Mucosa of descending colon (tissue), 3 donors: Measurements from ENCODE around the gene TBXA2R. TPM values are rescaled to one million over a fixed set of nuclear protein-coding genes. Genes with fewer than 3 reads are reported as not detected.
A peak's percentile ranks its signal among the peaks of the same experiment; 100 is the strongest.

Experiments used
- ATAC-seq: fragments of 200-7000 bp; cut with Tn5 transposase; one replicate; pipeline ENCODE4 v1.9.1; 2020; ENCODE audit warnings: mild to moderate bottlenecking, moderate library complexity
- DNase-seq, 3 donors: peaks; one replicate each; pipeline ENCODE4 v3.0.0-alpha.2; 2020
- H3K36me3 ChIP-seq: fragments of 200-600 bp; one replicate; pipeline ENCODE4 v1.8.0; 2021; ENCODE audit warnings: low read depth, mild to moderate bottlenecking
- H3K4me1 ChIP-seq: fragments of 200-600 bp; one replicate; pipeline ENCODE4 v1.8.0; 2021; ENCODE audit warnings: low read depth, mild to moderate bottlenecking
- H3K4me3 ChIP-seq: fragments of 200-600 bp; one replicate; pipeline ENCODE4 v1.8.0; 2021; ENCODE audit warnings: mild to moderate bottlenecking
- H3K9me3 ChIP-seq: fragments of 200-600 bp; one replicate; pipeline ENCODE4 v1.8.0; 2021; ENCODE audit warnings: mild to moderate bottlenecking
- CTCF ChIP-seq: fragments of 200-600 bp; IDR thresholded peaks from one replicate; pipeline ENCODE4 v1.8.0; 2022; ENCODE audit warnings: antibody characterized with exemption, mild to moderate bottlenecking
- intact Hi-C, 2 donors: fragments of 100-400 bp; cut with DNase I in 1 of 2; cut with micrococcal nuclease in 1 of 2; formaldehyde crosslinking; loops; one replicate each; pipeline versions ENCODE4 v1.11.0 to v1.11.1; 2022; cut with DNase I, micrococcal nuclease
- total RNA-seq, 3 donors: library from RNA; stranded (reverse); fragmentation: NEBNext Ultra II Directional in 2 of 3; extraction: Animal tissue kit (Norgen Biotek cat#: 25700) in 2 of 3; gene quantifications; one replicate each; pipeline versions ENCODE4 v1.2.1 to v1.2.4, GENCODE V29; 2021 to 2023
- donor health status: DM: no; HTN: no; CAD: no; lungs with moderate emphysema.
- donor health status: DM: no; HTN: no; CAD: no.
- donor health status: DM: no; HTN: yes; CAD: no.

Gene TBXA2R
- total RNA-seq, 3 donors from 2014 or later, result 0.72 to 2.3 (median 1.1) TPM

GRCh38 chr19:3555653-3556422, 50.8 kb downstream of the TBXA2R start:
- DNase-seq, result peak in 1 of 3 donors; percentile 54
- Histone ChIP-seq H3K4me1 (peaks cover 17% of the 10 kb centered on the region), H3K4me3 (no peak overlapping the region), H3K9me3 (no peaks in the 10 kb centered on the region), H3K36me3 (no peaks in the 10 kb centered on the region)
- no peak for ATAC-seq
- intact Hi-C loops, result no loop called here
- no peak for TF ChIP-seq CTCF

DNA sequence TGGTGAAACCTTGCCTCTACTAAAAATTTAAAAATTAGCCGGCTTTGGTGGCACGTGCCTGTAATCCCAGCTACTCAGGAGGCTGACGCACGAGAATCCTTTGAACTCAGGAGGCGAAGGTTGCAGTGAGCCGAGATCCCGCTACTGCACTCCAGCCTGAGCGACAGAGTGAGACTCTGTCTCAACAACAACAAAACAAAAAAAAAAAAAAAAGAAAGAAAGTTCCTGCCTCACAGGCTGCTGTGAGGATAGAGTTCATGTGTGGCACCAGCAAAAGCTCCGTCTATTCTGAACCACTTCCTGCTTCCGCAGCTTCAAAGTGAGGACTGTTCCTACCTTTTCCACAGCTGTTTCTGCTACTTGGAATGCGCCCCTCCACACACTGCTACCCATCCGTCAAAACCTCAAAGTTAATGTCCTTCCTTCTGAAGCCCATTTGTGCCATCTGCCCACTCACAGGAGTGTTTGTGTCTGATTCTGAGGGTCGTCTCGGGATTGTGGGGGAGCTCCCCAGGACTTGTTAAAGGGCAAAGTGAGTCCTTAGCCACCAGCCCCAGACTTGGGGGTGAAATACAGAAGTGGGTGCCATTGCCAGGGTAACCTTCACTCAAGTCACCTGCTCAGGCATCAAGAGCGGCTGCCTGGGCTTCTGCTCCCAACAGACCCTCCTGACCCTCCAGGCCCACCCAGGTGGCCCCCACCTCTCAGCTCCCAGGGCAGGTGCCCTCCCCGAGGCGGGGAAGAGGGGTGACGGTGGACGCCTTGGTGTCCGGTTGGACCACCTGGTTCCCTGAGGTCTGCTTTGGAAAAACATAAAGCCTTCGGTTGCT, 52.2 kb downstream of the TBXA2R start:
- Histone ChIP-seq H3K9me3 (no peaks in the 10 kb centered on the region), H3K36me3 (no peaks in the 10 kb centered on the region), H3K4me3 (no peak overlapping the region), H3K4me1 (peaks cover 17% of the 10 kb centered on the region)
- intact Hi-C loops, result no loop called here
- TF ChIP-seq CTCF, result no peak
- DNase-seq (peak in 1 of 3 donors; percentile 53), ATAC-seq (no peak)

DNA sequence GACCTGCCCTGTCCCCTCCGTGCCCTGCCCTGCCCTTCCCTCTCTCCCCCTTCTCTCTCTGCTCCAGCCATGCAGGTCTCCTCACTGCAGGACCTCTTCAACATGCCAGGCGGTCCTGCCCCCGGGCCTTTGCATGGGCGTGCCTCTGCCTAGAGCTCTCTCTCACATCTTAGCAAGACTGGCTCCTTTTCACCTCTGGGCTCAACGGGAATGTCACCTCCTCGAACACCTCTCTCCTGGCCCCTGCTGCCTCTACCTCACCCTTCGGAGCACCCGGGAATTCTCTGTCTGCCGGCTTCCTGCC, 54.9 kb downstream of the TBXA2R start:
- intact Hi-C loops, result no loop called here
- no peak for ATAC-seq
- no peaks in the 10 kb centered on the region for H3K9me3 ChIP-seq

GRCh38 chr19:3550947-3551791, 55.5 kb downstream of the TBXA2R start:
- H3K36me3 ChIP-seq, result no peaks in the 10 kb centered on the region
- no peak overlapping the region for H3K4me3 ChIP-seq
- peaks cover 12% of the 10 kb centered on the region for H3K4me1 ChIP-seq
- no peaks in the 10 kb centered on the region for H3K9me3 ChIP-seq
- no peak for TF ChIP-seq CTCF
- DNase-seq, result peak in 1 of 3 donors; percentile 48
- no peak for ATAC-seq
- intact Hi-C loops, result no loop called here

More for the DNA sequence above, 54.9 kb downstream of the TBXA2R start:
- no peak for DNase-seq
- Histone ChIP-seq H3K4me1 (peaks cover 17% of the 10 kb centered on the region), H3K36me3 (no peaks in the 10 kb centered on the region), H3K4me3 (no peak overlapping the region)
- TF ChIP-seq CTCF, result no peak

DNA sequence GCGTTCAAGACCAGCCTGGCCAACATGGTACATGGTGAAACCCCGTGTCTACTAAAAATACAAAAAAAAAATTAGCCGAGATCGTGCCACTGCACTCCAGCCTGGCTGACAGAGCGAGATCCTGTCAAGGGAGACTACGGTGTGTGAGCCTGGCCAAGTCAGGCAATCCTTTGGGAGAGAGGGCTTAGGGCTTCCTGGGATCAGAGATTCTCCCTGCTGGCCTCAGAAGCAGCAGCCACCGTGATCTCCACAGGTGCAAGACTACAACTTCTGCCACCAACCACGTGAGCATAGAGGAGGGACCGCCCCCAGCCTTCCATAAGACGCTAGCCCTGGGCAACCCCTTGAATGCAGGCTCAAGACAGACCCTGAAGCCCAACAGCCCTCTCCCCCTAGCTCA, 56.9 kb downstream of the TBXA2R start:
- no peak for TF ChIP-seq CTCF
- DNase-seq (peak in 1 of 3 donors; percentile 18), ATAC-seq (no peak)
- Histone ChIP-seq H3K4me3 (no peak overlapping the region), H3K36me3 (no peaks in the 10 kb centered on the region), H3K9me3 (no peaks in the 10 kb centered on the region), H3K4me1 (peaks cover 4% of the 10 kb centered on the region)
- intact Hi-C loops, result loop anchor here in 1 of 2 donors (10.0 kb wide), 1 partner anchor 65 kb away; no protein-coding TSS in a partner anchor
